ENCODE results near the gene KIF26B. TPM values are rescaled to one million over a fixed set of nuclear protein-coding genes. Genes with fewer than 3 reads are reported as not detected.

KIF26B gene
- total RNA-seq, 1 donor from 2014 or later = 8.8 TPM

- H3K27ac Mint-ChIP-seq (ENCODE audit: unreplicated experiment) = peak overlapping the region; percentile 64
- TF ChIP-seq CTCF (IDR thresholded peaks at IDR 0.05) = no peak
- H3K36me3 Mint-ChIP-seq (ENCODE audit: unreplicated experiment) = peaks cover 2% of the 10 kb centered on the region
- no peaks in the 10 kb centered on the region for H3K9me3 Mint-ChIP-seq (ENCODE audit: unreplicated experiment)
- H3K4me1 Mint-ChIP-seq (ENCODE audit: unreplicated experiment) = peaks cover 23% of the 10 kb centered on the region
- H3K27me3 Mint-ChIP-seq (ENCODE audit: unreplicated experiment) = peaks cover 11% of the 10 kb centered on the region
- DNase-seq (ENCODE audit: extremely low spot score, unreplicated experiment) = no peak
- no peak overlapping the region for H3K4me3 Mint-ChIP-seq (ENCODE audit: unreplicated experiment)
These were observed 450.2 kb downstream of the KIF26B start for GRCh38 chr1:245604979-245605378.

DNA sequence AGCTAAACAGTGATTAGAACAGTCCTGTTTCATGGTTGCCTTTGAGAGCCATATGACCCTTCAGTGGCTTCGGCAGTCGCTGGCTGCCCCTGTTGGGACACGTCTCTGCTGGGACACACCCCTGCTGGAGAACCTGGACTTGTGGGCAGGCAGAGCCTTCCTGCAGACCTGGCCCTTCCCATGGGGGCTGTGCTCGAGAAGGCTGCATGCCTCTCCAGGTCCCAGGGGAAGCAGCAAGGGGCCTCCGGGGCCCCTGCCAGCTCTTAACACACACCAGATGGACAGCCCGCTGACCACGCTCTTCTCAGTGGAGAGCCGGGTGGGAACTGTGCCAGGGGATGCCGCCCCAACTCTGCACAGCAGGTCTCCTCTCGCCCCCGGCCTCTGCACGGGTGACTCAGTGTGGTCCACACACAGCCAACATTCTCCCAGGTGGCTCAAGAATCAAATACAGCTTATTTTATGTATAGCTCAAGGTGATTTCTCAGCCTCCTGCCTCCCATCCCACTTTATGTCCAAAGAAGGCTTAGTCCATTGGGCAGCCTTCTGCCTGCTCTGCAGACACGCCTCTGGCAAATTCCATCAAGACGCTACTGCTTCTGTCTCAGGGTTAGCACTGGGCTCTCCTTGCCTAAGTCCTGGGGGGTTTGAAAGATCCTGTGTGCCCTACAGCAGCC is 450.8 kb downstream of the KIF26B start:
- Mint-ChIP-seq H3K27ac (ENCODE audit: unreplicated experiment) (peak overlapping the region; percentile 64), H3K9me3 (ENCODE audit: unreplicated experiment) (no peaks in the 10 kb centered on the region), H3K4me3 (ENCODE audit: unreplicated experiment) (no peak overlapping the region), H3K4me1 (ENCODE audit: unreplicated experiment) (peaks cover 23% of the 10 kb centered on the region), H3K36me3 (ENCODE audit: unreplicated experiment) (peaks cover 5% of the 10 kb centered on the region), H3K27me3 (ENCODE audit: unreplicated experiment) (peaks cover 17% of the 10 kb centered on the region)
- no peak for TF ChIP-seq CTCF (IDR thresholded peaks at IDR 0.05)
- DNase-seq (ENCODE audit: extremely low spot score, unreplicated experiment) = peak; percentile 94

DNA sequence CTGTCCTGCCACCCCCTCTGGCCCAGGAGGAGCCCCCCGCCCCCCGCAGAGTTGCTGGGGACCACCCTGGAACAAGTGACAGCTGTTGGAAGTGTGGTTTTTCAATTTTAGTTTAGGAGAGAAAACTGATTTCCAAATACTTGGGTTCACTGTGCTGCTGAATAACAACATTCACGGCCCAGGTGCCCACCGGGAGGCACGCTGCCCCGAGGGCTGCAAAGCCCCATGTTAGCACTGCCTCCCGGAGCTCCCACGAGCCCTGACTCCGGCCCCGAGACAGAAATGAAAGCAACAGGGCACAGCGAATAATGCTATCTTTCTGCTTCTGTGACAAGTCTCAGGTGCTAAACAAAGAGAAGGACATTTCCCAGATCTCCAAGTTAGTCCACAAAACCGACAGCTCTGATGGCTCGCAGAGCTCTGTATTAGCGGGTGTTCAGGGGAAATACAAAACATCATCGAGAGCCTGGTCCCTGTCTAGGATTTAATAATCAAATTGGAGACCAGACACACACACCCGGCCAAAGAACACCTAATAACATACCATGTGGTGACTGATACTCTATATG is 451.5 kb downstream of the KIF26B start:
- no peak overlapping the region for H3K4me3 Mint-ChIP-seq (ENCODE audit: unreplicated experiment)
- peaks cover 3% of the 10 kb centered on the region for H3K36me3 Mint-ChIP-seq (ENCODE audit: unreplicated experiment)
- no peak for TF ChIP-seq CTCF (IDR thresholded peaks at IDR 0.05)
- H3K4me1 Mint-ChIP-seq (ENCODE audit: unreplicated experiment) = peaks cover 23% of the 10 kb centered on the region
- no peaks in the 10 kb centered on the region for H3K9me3 Mint-ChIP-seq (ENCODE audit: unreplicated experiment)
- H3K27me3 Mint-ChIP-seq (ENCODE audit: unreplicated experiment) = peaks cover 17% of the 10 kb centered on the region
- DNase-seq (ENCODE audit: extremely low spot score, unreplicated experiment) = no peak
- peak overlapping the region; percentile 18 for H3K27ac Mint-ChIP-seq (ENCODE audit: unreplicated experiment)

- H3K36me3 Mint-ChIP-seq (ENCODE audit: unreplicated experiment) = peaks cover 3% of the 10 kb centered on the region
- H3K4me1 Mint-ChIP-seq (ENCODE audit: unreplicated experiment) = peaks cover 26% of the 10 kb centered on the region
- DNase-seq (ENCODE audit: extremely low spot score, unreplicated experiment) = no peak
- peaks cover 17% of the 10 kb centered on the region for H3K27me3 Mint-ChIP-seq (ENCODE audit: unreplicated experiment)
- no peak overlapping the region for H3K27ac Mint-ChIP-seq (ENCODE audit: unreplicated experiment)
- no peaks in the 10 kb centered on the region for H3K9me3 Mint-ChIP-seq (ENCODE audit: unreplicated experiment)
- no peak overlapping the region for H3K4me3 Mint-ChIP-seq (ENCODE audit: unreplicated experiment)
- TF ChIP-seq CTCF (IDR thresholded peaks at IDR 0.05) = no peak
These were observed 453.5 kb downstream of the KIF26B start for GRCh38 chr1:245608271-245608670.

DNA sequence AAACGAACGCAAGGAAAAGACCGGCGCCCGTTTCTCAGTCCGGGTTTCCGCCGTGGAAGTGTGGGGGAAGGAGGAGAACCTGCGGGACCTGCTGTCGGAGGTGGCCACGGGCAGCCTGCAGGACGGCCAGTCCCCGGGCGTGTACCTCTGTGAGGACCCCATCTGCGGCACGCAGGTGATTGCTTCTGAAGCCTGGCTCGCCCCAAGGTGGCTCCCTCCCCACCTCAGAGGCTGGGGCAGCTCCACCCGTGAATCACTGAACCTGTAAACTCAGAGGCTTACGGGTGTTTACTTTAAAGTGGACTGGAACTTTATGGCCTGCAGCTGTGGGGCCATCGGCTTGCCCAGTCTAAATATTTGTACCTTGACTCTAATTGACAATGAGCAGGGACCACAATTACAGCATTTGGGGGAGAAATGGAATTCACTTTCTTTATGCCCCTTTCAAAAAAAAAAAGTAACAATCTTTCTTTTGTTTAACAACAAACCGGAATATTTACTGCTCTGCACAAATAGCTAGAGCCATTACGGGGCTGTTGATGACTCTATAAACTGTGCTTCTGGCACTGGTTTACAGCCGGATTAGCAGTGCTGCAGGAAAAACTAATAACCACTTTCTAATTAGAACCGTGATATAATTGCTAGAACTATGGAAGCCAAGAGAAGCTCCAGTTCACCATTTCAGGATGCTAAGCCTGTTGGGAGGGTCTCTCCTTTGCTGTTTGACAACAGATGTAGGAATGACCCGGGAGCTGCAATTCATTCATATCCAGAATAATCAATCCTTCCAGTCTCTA is 454.8 kb downstream of the KIF26B start:
- no peak for TF ChIP-seq CTCF (IDR thresholded peaks at IDR 0.05)
- peaks cover 20% of the 10 kb centered on the region for H3K27me3 Mint-ChIP-seq (ENCODE audit: unreplicated experiment)
- H3K36me3 Mint-ChIP-seq (ENCODE audit: unreplicated experiment) = peaks cover 3% of the 10 kb centered on the region
- H3K27ac Mint-ChIP-seq (ENCODE audit: unreplicated experiment) = no peak overlapping the region
- DNase-seq (ENCODE audit: extremely low spot score, unreplicated experiment) = no peak
- peaks cover 29% of the 10 kb centered on the region for H3K4me1 Mint-ChIP-seq (ENCODE audit: unreplicated experiment)
- no peaks in the 10 kb centered on the region for H3K9me3 Mint-ChIP-seq (ENCODE audit: unreplicated experiment)
- no peak overlapping the region for H3K4me3 Mint-ChIP-seq (ENCODE audit: unreplicated experiment)

All from osteocyte (in vitro differentiated cells).